Measurements from ENCODE around the gene ZNF442.
"Not testable (repeated sequence)": the region's sequence is repeated elsewhere in the genome, so short reads cannot be mapped to it uniquely, and the experiment has no call there.

The ZNF442 gene

GRCh38 chr19:12350890-12351197 lies 14.6 kb downstream of the ZNF442 start:
- Mint-ChIP-seq H3K27me3 (ENCODE audit: low read depth) (no peaks in the 10 kb centered on the region), H3K27ac (no peak overlapping the region), H3K4me3 (no peak overlapping the region), H3K36me3 (ENCODE audit: low read depth) (peaks cover 17% of the 10 kb centered on the region), H3K4me1 (ENCODE audit: low read depth) (no peaks in the 10 kb centered on the region), H3K9me3 (peaks cover 68% of the 10 kb centered on the region)
- DNase-seq (ENCODE audit: low spot score), result no peak

DNA sequence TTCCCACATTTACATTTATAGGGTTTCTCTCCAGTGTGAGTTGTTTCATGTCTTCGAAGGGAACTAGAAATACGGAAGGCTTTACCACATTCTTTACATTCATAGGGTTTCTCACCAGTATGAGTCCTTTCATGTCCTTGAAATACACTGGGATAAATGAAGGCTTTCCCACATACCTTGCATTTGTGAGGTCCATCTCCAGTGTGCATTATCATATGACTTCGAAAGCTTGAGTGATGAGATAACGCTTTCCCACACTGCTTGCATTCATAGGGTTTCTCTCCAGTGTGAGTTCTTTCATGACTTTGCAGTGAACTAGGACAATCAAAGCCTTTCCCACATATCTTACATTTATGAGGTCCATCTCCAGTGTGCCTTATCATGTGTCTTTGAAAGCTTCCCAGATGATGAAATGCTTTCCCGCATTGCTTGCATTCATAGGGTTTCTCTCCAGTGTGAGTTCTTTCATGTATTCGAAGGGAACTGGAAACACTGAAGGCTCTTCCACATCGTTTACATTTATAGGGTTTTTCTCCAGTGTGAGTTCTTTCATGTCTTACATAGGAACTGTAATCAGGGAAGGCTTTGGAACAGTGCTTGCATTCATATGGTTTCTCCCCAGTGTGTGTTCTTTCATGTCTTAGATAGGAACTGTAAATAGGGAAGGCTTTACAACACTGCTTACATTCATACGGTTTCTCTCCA lies 15.1 kb downstream of the ZNF442 start:
- DNase-seq (ENCODE audit: low spot score), result no peak
- Mint-ChIP-seq H3K27ac (no peak overlapping the region), H3K4me3 (no peak overlapping the region), H3K27me3 (ENCODE audit: low read depth) (no peaks in the 10 kb centered on the region), H3K36me3 (ENCODE audit: low read depth) (peaks cover 17% of the 10 kb centered on the region), H3K4me1 (ENCODE audit: low read depth) (no peaks in the 10 kb centered on the region), H3K9me3 (peaks cover 70% of the 10 kb centered on the region)

GRCh38 chr19:12346896-12347295 lies 18.6 kb downstream of the ZNF442 start:
- Mint-ChIP-seq H3K4me3 (no peak overlapping the region), H3K27me3 (ENCODE audit: low read depth) (no peaks in the 10 kb centered on the region), H3K9me3 (peaks cover 48% of the 10 kb centered on the region), H3K4me1 (ENCODE audit: low read depth) (no peaks in the 10 kb centered on the region), H3K27ac (no peak overlapping the region), H3K36me3 (ENCODE audit: low read depth) (peaks cover 14% of the 10 kb centered on the region)
- DNase-seq (ENCODE audit: low spot score), result no peak

DNA sequence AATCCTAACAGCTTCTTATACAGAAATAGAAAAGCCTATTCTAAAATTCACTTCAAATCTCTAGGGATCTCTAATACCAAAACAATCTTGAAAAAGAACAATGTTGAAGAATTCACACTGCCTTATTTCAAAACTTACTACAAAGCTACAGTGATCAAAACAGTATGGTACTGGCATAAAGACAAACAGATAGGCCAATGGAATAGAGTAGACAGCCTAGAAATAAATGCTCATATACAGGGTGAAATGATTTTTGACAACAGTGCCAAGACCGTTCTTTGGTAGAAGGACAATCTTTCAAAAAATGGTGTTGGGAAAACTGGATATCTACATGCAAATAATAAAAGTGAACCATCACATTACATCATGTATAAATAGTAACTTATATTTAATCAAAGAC lies 20.3 kb downstream of the ZNF442 start:
- H3K4me3 Mint-ChIP-seq, result no peak overlapping the region
- no peaks in the 10 kb centered on the region for H3K4me1 Mint-ChIP-seq (ENCODE audit: low read depth)
- H3K27me3 Mint-ChIP-seq (ENCODE audit: low read depth), result no peaks in the 10 kb centered on the region
- peaks cover 5% of the 10 kb centered on the region for H3K36me3 Mint-ChIP-seq (ENCODE audit: low read depth)
- peaks cover 52% of the 10 kb centered on the region for H3K9me3 Mint-ChIP-seq
- DNase-seq (ENCODE audit: low spot score), result no peak
- no peak overlapping the region for H3K27ac Mint-ChIP-seq

- Mint-ChIP-seq H3K27ac (peak within 1 kb of the TSS; percentile 97), H3K9me3 (peaks cover 4% of the 10 kb centered on the region), H3K36me3 (ENCODE audit: low read depth) (peaks cover 8% of the 10 kb centered on the region), H3K27me3 (ENCODE audit: low read depth) (no peaks in the 10 kb centered on the region), H3K4me3 (peak within 1 kb of the TSS; percentile 96), H3K4me1 (ENCODE audit: low read depth) (peaks cover 28% of the 10 kb centered on the region)
- DNase-seq (ENCODE audit: low spot score), result peak; percentile 97
These were observed 32.0 kb downstream of the ZNF442 start, which contains the start of gene ZNF563 for GRCh38 chr19:12333162-12334159. ZNF563 (minus strand) TSS chr19:12333633; CDS start chr19:12333482, 151 bp downstream.

GRCh38 chr19:12331211-12331941 lies 34.1 kb downstream of the ZNF442 start:
- peaks cover 18% of the 10 kb centered on the region for H3K9me3 Mint-ChIP-seq
- H3K27ac Mint-ChIP-seq, result peak overlapping the region; percentile 97
- H3K36me3 Mint-ChIP-seq (ENCODE audit: low read depth), result peaks cover 18% of the 10 kb centered on the region
- peak; percentile 83 for DNase-seq (ENCODE audit: low spot score)
- H3K27me3 Mint-ChIP-seq (ENCODE audit: low read depth), result no peaks in the 10 kb centered on the region
- peaks cover 28% of the 10 kb centered on the region for H3K4me1 Mint-ChIP-seq (ENCODE audit: low read depth)
- H3K4me3 Mint-ChIP-seq, result peak overlapping the region; percentile 96

- DNase-seq (ENCODE audit: low spot score), result no peak
- Mint-ChIP-seq H3K4me1 (ENCODE audit: low read depth) (peaks cover 28% of the 10 kb centered on the region), H3K36me3 (ENCODE audit: low read depth) (peaks cover 27% of the 10 kb centered on the region), H3K4me3 (no peak overlapping the region), H3K27me3 (ENCODE audit: low read depth) (no peaks in the 10 kb centered on the region), H3K9me3 (peaks cover 29% of the 10 kb centered on the region), H3K27ac (no peak overlapping the region)
These were observed 35.1 kb downstream of the ZNF442 start for GRCh38 chr19:12330340-12330739.

DNA sequence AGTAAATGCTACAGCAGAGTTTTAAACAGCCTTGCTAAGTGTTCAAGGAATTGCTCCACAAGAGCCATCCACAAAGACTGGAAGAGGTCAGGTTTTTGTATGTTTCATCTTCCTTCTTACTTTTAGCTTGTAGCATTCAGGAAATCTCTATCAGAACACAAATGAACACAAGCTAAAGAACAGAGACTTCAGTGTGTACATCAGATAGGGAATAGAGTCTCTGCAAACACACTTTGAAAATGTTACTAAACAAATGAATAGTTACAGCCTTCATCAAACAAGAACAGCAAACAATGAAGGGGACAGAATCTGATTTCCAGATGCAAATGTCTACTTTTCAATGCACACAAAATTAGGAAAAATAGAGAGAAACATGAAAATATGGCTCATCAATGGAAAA lies 39.8 kb downstream of the ZNF442 start:
- H3K9me3 Mint-ChIP-seq, result peaks cover 54% of the 10 kb centered on the region
- peaks cover 59% of the 10 kb centered on the region for H3K36me3 Mint-ChIP-seq (ENCODE audit: low read depth)
- no peak overlapping the region for H3K4me3 Mint-ChIP-seq
- no peaks in the 10 kb centered on the region for H3K27me3 Mint-ChIP-seq (ENCODE audit: low read depth)
- peaks cover 3% of the 10 kb centered on the region for H3K4me1 Mint-ChIP-seq (ENCODE audit: low read depth)
- DNase-seq (ENCODE audit: low spot score), result no peak
- no peak overlapping the region for H3K27ac Mint-ChIP-seq

DNA sequence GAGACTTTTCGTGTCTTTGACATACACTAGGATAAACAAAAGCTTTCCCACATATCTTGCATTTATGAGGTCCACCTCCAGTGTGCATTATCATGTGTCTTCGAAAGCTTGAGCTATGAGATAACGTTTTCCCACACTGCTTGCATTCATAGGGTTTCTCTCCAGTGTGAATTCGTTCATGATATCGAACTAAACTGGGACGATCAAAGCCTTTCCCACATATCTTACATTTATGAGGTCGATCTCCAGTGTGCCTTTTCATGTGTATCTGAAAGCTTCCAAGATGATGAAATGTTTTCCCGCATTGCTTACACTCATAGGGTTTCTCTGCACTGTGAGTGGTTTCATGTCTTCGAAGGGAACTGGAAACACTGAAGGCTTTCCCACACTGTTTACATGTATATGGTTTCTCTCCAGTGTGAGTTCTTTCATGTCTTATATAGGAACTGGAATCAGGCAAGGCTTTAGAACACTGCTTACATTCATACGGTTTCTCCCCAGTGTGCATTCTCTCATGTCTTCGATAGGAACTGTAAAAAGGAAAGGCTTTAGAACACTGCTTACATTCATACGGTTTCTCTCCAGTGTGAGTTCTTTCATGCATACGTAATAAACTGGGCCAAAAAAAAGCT lies 46.6 kb downstream of the ZNF442 start:
- no peaks in the 10 kb centered on the region for H3K27me3 Mint-ChIP-seq (ENCODE audit: low read depth)
- peaks cover 74% of the 10 kb centered on the region for H3K36me3 Mint-ChIP-seq (ENCODE audit: low read depth)
- H3K4me1 Mint-ChIP-seq (ENCODE audit: low read depth), result peaks cover 1% of the 10 kb centered on the region
- peaks cover 58% of the 10 kb centered on the region for H3K9me3 Mint-ChIP-seq
- DNase-seq (ENCODE audit: low spot score), result no peak
- no peak overlapping the region for H3K27ac Mint-ChIP-seq
- no peak overlapping the region for H3K4me3 Mint-ChIP-seq

DNA sequence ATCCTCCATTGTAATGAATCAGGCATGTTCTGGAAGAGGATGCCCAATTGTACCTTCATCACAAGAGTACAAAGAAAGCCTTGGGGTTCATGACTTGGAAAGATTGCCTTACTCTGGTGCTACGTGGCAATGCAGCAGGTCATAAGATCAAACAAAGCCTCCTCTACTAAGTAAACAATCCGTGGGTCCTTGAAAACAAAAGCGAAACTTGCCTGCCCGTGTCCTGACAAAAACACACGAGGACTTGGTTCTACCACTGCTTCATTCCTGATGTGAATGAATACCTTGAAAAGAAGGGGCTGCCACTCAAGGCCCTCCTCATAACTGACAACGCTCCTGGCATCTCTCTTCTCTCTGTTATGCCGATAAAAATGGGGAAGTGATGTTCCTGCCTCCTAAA lies 50.9 kb downstream of the ZNF442 start:
- H3K9me3 Mint-ChIP-seq, result peaks cover 52% of the 10 kb centered on the region
- H3K27ac Mint-ChIP-seq, result no peak overlapping the region
- H3K4me1 Mint-ChIP-seq (ENCODE audit: low read depth), result peaks cover 1% of the 10 kb centered on the region
- peaks cover 45% of the 10 kb centered on the region for H3K36me3 Mint-ChIP-seq (ENCODE audit: low read depth)
- DNase-seq (ENCODE audit: low spot score), result no peak
- no peak overlapping the region for H3K4me3 Mint-ChIP-seq
- H3K27me3 Mint-ChIP-seq (ENCODE audit: low read depth), result no peaks in the 10 kb centered on the region

DNA sequence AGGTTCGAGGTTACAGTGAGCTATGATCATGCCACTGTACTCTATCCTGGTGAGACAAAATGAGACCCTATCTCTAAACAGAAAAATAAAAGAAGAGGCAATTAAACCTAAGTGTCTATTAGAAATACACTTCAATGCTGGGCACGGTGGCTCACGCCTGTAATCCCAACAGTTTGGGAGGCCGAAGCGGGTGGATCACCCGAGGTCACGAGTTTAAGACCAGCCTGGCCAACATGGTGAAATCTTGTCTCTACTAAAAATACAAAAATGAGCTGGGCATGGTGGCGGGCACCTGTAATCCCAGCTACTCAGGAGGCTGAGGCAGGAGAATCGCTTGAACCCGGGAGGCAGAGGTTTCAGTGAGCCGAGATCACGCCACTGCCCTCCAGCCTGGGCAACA lies 56.6 kb downstream of the ZNF442 start:
- not testable (repeated sequence) for H3K4me1 Mint-ChIP-seq (ENCODE audit: low read depth); H3K4me3 Mint-ChIP-seq; H3K36me3 Mint-ChIP-seq (ENCODE audit: low read depth); H3K27ac Mint-ChIP-seq; H3K27me3 Mint-ChIP-seq (ENCODE audit: low read depth); DNase-seq (ENCODE audit: low spot score)
- H3K9me3 Mint-ChIP-seq, result peaks cover 28% of the 10 kb centered on the region
